ENCODE results near the gene ZNF730. TPM values are rescaled to one million over a fixed set of nuclear protein-coding genes. Genes with fewer than 3 reads are reported as not detected.

ZNF730 gene
- total RNA-seq (2013) = 0.04 TPM
- not detected for polyA plus RNA-seq
- 0.14 TPM in 1 of 2 replicates, not detected in the other for polyA minus RNA-seq
- total RNA-seq = 0.08 to 2.0 (median 0.21) reads per million in 11 experiments

DNA sequence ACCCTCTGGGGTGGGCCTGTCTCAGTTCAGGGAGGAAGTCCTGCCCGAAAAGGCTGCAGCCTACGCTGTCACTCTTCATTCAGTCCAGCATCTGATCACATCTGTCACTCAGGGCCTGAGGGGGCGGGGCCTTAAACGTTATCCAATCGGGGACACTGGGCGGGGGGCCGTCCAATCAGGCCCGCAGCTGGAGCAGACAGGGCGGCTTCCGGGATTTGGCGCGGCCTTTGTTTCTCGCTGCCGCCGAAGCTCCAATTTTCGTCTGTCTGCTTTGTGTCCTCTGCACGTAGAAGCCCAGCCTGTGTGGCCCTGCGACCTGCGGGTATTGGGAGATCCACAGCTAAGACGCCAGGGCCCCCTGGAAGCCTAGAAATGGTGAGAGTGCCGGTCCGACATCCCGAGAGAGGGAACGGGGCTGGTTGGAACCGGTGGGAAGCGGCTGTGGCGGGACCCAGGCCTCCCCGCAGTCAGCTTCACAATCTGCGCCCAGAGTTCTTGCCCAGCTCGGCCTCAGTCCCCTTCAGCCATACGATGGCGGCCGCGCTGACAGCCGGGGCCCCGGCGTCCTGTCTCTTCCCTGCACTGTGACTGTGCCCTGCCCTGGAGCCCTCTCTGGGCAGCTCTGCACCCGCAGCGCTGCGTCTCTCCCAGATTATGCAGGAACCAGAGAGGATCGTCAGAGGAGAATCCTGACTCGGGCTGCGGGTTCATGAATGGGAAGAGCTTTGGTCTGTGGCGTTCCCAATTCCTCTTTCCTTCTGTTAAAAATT lies at the start of gene ZNF730:
Gene ZNF730 (plus strand): TSS at position 224 of the 770 bp plus-strand sequence. CDS start 149 bp downstream, at position 373.
- H3K4me3 ChIP-seq (replicated peaks in 1 of 3; ENCODE audit: low read depth in 2 of 3, low read length in 3 of 3) = peak within 1 kb of the TSS; percentile 49 to 85 (median 56)
- H3K4me1 ChIP-seq (ENCODE audit: control insufficient read depth in 1 of 2, insufficient read depth in 2 of 2, low read length in 2 of 2) = peaks cover 9 to 11% of the 10 kb centered on the region in 2 donors
- peak within 1 kb of the TSS; percentile 95 for H2AFZ ChIP-seq (ENCODE audit: insufficient read depth, low read depth, low read length, poor library complexity, severe bottlenecking)
- under 1% methylated on average over 40 of the region's 44 CpGs for WGBS (ENCODE audit: insufficient coverage)
- TF ChIP-seq, protein P1, sequence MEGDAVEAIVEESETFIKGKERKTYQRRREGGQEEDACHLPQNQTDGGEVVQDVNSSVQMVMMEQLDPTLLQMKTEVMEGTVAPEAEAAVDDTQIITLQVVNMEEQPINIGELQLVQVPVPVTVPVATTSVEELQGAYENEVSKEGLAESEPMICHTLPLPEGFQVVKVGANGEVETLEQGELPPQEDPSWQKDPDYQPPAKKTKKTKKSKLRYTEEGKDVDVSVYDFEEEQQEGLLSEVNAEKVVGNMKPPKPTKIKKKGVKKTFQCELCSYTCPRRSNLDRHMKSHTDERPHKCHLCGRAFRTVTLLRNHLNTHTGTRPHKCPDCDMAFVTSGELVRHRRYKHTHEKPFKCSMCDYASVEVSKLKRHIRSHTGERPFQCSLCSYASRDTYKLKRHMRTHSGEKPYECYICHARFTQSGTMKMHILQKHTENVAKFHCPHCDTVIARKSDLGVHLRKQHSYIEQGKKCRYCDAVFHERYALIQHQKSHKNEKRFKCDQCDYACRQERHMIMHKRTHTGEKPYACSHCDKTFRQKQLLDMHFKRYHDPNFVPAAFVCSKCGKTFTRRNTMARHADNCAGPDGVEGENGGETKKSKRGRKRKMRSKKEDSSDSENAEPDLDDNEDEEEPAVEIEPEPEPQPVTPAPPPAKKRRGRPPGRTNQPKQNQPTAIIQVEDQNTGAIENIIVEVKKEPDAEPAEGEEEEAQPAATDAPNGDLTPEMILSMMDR (IDR thresholded peaks at IDR 0.05) = no peak
- H3K9me3 Mint-ChIP-seq = peaks cover 7 to 32% (median 21%) of the 10 kb centered on the region in 7 donors
- H3K4me2 ChIP-seq (replicated peaks; ENCODE audit: extremely low read depth, low read length, poor library complexity, severe bottlenecking) = peak within 1 kb of the TSS; percentile 81
- intact Hi-C loops (cut with micrococcal nuclease) = no loop called here
- peaks cover 0 to 9% of the 10 kb centered on the region in 2 donors for H3K36me3 ChIP-seq (replicated peaks in 1 of 2; ENCODE audit: control insufficient read depth in 1 of 2, insufficient read depth in 2 of 2, low read length in 2 of 2)
- H3K79me2 ChIP-seq (ENCODE audit: insufficient read depth, low read length) = no peaks in the 10 kb centered on the region
- H3K27me3 ChIP-seq (ENCODE audit: control insufficient read depth in 2 of 2, insufficient read depth in 2 of 2, low read length in 2 of 2) = no peaks in the 10 kb centered on the region
- peaks cover 5 to 15% of the 10 kb centered on the region in 2 donors for H3K36me3 Mint-ChIP-seq
- H3K9me3 ChIP-seq (replicated peaks in 1 of 2; ENCODE audit: control insufficient read depth in 1 of 2, insufficient read depth in 1 of 2, low read length in 2 of 2) = peaks cover 9 to 18% of the 10 kb centered on the region in 2 donors
- peak within 1 kb of the TSS in 1 of 2 donors; percentile 59 for H3K27ac ChIP-seq (ENCODE audit: low read depth in 1 of 2, low read length in 2 of 2)
- H3K4me3 Mint-ChIP-seq = peak within 1 kb of the TSS; percentile 89 to 95
- H3K9ac ChIP-seq (ENCODE audit: insufficient read depth, low read length, poor library complexity, severe bottlenecking) = peak within 1 kb of the TSS; percentile 76
- peaks cover 0 to 1% (median 0%) of the 10 kb centered on the region in 3 donors for H3K27me3 Mint-ChIP-seq (ENCODE audit: low read depth in 3 of 3)
- peak within 1 kb of the TSS in 4 of 7 donors; percentile 50 to 73 (median 66) for H3K27ac Mint-ChIP-seq
- no peaks in the 10 kb centered on the region for H4K20me1 ChIP-seq (ENCODE audit: insufficient read depth, low read length)
- DNase-seq = peak; percentile 5 to 36 (median 8)
- peaks cover 21% of the 10 kb centered on the region for H3K4me1 Mint-ChIP-seq

DNA sequence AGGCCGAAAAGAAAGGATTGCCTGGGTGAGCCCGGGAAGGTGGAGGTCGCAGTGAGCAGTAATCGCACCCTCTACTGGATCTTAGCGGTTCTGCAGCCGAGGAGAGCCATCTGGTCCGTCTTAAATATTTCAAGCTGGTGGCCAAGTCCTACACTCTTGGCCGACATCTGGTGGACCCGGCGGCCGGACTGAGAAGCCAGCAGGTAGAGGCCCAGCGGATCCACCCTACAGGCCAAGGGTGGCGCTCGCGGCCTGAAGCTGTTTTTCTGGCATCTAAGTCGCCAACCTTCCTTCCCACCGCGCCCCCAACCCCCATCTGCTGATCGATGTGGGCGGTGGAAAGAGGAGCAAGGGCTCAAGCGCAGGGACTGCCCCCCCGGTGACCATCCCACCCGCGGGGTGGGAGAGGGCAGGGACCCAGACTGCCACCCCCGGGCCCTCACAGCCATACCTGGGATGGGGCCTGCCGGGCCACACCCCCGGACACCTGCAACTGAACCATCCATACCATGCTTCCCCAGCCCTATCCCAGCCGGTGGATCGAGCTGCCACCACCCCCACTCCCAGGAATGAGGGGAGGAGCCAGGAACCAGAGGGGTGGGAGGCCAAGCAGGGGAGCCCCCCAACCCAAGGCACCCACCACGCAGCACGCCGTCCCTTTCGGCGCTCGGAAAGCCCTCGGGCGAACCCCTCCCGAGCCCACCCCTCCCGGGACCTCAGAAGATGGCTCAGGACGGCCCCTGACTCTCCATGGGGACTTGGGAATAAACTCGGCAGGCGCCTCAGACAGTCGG lies 46.3 kb upstream of the ZNF730 start:
- H3K27ac ChIP-seq (ENCODE audit: low read depth in 1 of 2, low read length in 2 of 2) = no peak overlapping the region
- WGBS (ENCODE audit: insufficient coverage) = 8% methylated on average over 33 of the region's 43 CpGs
- Mint-ChIP-seq H3K27me3 (ENCODE audit: low read depth in 3 of 3) (peaks cover 25 to 42% (median 33%) of the 10 kb centered on the region in 3 donors), H3K27ac (no peak overlapping the region), H3K4me3 (peak overlapping the region in 1 of 2 donors; percentile 65), H3K4me1 (peaks cover 15% of the 10 kb centered on the region), H3K36me3 (peaks cover 0 to 3% of the 10 kb centered on the region in 2 donors), H3K9me3 (peaks cover 23 to 70% (median 59%) of the 10 kb centered on the region in 7 donors)
- intact Hi-C loops (cut with micrococcal nuclease) = no loop called here
- peaks cover 2 to 22% of the 10 kb centered on the region in 2 donors for H3K27me3 ChIP-seq (ENCODE audit: control insufficient read depth in 2 of 2, insufficient read depth in 2 of 2, low read length in 2 of 2)
- H3K36me3 ChIP-seq (replicated peaks in 1 of 2; ENCODE audit: control insufficient read depth in 1 of 2, insufficient read depth in 2 of 2, low read length in 2 of 2) = no peaks in the 10 kb centered on the region
- H3K4me1 ChIP-seq (ENCODE audit: control insufficient read depth in 1 of 2, insufficient read depth in 2 of 2, low read length in 2 of 2) = peaks cover 3 to 6% of the 10 kb centered on the region in 2 donors
- H3K4me3 ChIP-seq (replicated peaks in 1 of 3; ENCODE audit: low read depth in 2 of 3, low read length in 3 of 3) = peak overlapping the region in 1 of 3 experiments; percentile 10
- H4K20me1 ChIP-seq (ENCODE audit: insufficient read depth, low read length) = no peaks in the 10 kb centered on the region
- H3K4me2 ChIP-seq (replicated peaks; ENCODE audit: extremely low read depth, low read length, poor library complexity, severe bottlenecking) = peak overlapping the region; percentile 24
- H2AFZ ChIP-seq (ENCODE audit: insufficient read depth, low read depth, low read length, poor library complexity, severe bottlenecking) = no peak overlapping the region
- H3K79me2 ChIP-seq (ENCODE audit: insufficient read depth, low read length) = no peaks in the 10 kb centered on the region
- DNase-seq = no peak
- no peak overlapping the region for H3K9ac ChIP-seq (ENCODE audit: insufficient read depth, low read length, poor library complexity, severe bottlenecking)
- peaks cover 45 to 60% of the 10 kb centered on the region in 2 donors for H3K9me3 ChIP-seq (replicated peaks in 1 of 2; ENCODE audit: control insufficient read depth in 1 of 2, insufficient read depth in 1 of 2, low read length in 2 of 2)
- TF ChIP-seq, protein P1 (IDR thresholded peaks at IDR 0.05) = no peak
